Endometrium (tissue), 2 donors: ENCODE measurements around the gene HNRNPA1.
"Not testable (repeated sequence)": the region's sequence is repeated elsewhere in the genome, so short reads cannot be mapped to it uniquely, and the experiment has no call there.

Experiments used
- FAIRE-seq: peaks from 2 replicates; lab custom pipeline; 2012; peaks lifted over from hg19 to GRCh38; lab: Jason Lieb, UNC
- donor health status: control.
- donor health status: control.

HNRNPA1 gene

GRCh38 chr12:54276368-54276767, 4.2 kb upstream of the HNRNPA1 start:
- no peak for FAIRE-seq

- FAIRE-seq: no peak
Observed at GRCh38 chr12:54277823-54278276, 2.7 kb upstream of the HNRNPA1 start.

DNA sequence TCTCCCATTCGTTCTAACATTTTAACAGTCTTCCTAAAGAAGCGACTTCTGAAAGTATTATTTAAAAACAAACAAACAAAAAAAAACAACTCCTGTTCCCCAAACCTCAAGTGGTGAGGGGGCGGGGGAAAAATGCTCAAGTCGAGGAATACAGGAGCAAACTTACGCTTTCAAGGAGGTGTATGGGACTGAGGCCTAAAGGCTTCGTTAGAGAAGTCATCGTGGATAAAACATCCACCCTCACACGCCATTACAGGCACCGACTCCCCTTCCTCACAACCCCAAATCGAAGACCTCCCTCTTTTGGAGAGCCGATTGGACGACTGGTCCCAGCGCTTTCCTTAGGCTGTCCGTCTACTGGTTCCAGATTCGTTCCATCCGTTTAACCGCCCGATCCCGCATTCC, 1.3 kb upstream of the HNRNPA1 start:
- no peak for FAIRE-seq

- peak; percentile 82 for FAIRE-seq
Observed at GRCh38 chr12:54279632-54280467, 676 bp upstream of the HNRNPA1 start, which contains the start of gene CBX5. TSS of gene CBX5 (minus strand) at chr12:54280122. CDS start at chr12:54257650, 22,472 bp downstream.

- FAIRE-seq: not testable (repeated sequence)
Observed at GRCh38 chr12:54281261-54281638, 724 bp downstream of the HNRNPA1 start.

- FAIRE-seq: not testable (repeated sequence)
Observed at GRCh38 chr12:54281694-54282093, 1.2 kb downstream of the HNRNPA1 start.

DNA sequence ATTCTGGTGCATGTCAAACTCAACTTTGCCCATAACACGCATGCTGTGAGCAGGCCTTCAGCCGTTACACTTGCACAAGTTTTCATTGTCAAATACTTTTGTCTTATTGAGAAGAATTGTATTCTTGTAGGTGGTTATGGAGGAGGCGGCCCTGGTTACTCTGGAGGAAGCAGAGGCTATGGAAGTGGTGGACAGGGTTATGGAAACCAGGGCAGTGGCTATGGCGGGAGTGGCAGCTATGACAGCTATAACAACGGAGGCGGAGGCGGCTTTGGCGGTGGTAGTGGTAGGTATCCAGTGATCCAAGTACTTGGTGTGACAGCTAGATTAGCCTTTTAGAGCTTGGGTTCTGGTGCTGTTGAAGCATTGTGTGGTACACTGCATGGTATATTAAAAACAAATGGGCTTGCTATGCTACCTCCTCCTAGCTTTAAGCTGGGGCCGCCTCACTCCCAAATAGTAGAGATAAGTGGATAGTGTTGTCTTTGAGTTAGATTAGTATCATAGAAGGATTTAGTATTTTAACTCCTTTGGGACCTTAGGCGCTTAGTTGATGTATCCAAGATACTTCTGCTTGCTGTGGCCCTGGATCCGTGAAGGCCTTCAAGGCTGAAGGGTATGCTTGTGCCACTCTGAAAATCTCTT, 2.5 kb downstream of the HNRNPA1 start:
- FAIRE-seq: no peak

- FAIRE-seq: not testable (repeated sequence)
Observed at GRCh38 chr12:54284070-54284780, 3.7 kb downstream of the HNRNPA1 start.

DNA sequence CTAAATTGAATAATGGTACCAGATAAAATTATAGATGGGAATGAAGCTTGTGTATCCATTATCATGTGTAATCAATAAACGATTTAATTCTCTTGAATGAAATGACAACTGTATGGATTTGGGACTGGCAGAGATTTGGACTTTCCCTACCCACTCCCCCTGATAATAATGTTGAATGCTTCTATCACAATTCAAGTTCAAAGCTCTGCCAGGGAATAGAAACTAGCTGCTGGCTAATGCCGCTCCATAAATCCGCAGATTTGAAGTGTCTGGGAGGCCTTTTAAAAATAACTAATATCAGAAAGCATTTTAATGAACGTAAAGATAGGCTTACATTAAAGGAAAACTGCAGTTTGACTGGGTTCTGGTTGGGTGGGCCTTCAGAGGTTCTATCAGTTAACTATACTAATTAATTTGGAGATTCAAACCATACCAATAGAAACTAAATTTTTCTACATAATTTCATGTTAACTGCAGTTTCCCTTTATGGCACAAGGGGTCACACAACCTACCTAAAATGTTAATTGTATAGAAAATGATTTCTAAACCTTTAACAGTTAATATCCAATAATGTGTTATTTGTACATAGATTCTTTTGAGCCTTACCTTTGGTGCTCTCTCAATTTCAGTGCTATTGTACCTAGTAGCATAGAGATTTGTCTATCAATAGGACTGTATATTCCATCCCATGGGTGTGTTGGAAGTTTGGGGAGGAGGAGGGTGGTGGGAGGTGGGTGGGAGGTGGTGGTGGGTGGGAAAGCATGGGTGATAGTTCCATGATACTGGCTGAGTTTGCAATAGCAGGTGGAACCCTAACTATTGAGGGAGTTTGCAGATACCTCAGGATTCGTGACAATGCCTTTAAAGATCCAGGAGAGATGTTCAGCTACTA, 4.9 kb downstream of the HNRNPA1 start:
- no peak for FAIRE-seq

- no peak for FAIRE-seq
Observed at GRCh38 chr12:54286042-54287030, 5.8 kb downstream of the HNRNPA1 start.

DNA sequence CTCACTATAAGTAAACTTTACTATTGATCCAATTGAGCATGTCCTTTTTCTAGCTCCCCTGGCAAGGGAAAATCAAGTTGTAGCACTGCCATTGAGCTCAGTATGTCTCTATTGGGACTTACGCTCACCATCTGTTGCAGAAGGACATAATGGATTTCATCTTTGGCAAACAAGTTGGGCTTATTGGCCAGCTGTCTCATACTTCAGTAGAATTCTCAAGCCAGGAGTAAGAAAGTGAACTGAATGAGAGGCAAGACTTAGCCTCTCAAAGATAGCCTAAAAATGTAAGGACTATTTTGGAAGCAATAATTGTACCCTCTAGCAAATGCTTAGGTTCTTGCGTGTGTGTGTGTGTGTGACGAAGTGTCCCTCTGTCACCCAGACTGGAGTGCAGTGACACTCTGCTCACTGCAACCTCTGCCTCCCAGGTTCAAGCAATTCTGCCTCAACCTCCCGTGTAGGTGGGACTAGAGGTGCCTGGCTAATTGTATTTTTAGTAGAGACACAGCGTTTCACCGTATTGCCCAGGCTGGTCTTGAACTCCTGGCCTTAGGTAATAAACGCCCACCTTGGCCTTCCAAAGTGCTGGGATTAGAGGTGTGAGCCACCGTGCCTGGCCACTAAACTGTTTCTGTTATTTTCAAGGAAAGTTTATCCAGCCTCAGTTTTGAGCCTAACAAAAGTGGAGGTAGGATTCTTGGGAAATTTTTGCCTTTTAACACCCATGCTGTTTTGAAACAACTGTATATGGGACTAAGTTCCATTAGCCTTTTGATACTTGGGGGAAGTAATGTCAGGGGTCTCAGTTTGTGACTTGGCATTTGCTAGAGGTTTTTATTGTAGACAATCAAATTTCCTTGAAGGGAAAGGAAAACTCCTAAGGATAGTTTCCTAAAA, 7.0 kb downstream of the HNRNPA1 start:
- FAIRE-seq: no peak

DNA sequence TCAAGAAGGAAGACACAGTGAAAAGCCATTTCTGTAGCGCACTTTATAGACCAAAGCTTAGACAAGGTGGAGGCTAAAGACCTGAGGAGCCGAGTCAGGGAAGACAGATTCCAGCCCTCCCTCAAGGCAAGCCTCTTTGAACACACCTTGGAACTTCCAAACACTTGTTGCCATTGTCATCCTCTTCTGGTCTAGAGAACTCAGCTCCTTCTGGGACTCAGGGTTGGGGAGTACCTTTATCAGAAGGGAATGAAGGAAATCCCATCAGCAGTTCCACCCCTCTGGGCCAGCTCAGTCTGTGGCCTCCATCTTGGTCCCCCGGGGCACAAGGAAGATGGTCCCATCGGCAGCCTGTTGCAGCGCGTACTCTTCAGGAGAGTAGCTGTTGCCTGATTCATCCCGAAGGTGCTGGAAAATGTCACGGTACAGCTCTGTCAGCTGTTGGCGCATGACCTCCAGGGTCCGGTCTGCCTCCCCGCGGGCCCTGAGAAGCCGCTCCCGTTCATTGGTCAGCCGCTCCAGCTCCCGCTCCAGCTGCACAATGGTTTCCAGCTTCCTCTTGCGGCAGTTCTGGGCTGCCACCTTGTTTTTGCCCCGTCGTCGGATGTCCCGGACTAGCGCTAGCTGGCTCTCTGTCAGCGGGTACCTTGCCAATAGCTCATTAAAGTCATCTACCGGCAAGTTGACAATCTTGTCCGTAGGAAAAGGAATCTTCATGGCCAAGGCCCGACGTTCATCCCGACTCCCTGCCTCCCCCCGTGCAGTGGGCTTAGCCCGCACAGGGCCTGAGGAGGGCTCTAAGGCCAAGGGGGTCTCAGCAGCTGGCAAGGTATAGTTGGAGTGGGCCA, 11.8 kb downstream of the HNRNPA1 start:
- FAIRE-seq: no peak

DNA sequence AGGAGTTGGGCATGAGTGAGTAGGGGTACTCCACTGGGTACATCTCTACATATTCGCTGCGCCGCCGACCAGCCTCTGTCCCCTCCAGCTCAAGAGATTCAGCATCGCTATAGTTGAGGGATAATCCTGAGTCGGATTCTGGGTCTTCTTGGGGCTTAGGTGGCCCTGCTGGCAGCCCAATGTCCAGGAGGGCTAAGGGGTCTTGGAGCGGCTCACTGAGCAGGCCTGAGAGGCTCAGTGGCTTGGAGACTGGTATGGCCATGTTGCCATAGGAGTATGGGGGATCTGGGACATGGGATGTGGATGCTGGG, 12.4 kb downstream of the HNRNPA1 start:
- no peak for FAIRE-seq

GRCh38 chr12:54294152-54294952, 13.8 kb downstream of the HNRNPA1 start:
- FAIRE-seq: no peak

DNA sequence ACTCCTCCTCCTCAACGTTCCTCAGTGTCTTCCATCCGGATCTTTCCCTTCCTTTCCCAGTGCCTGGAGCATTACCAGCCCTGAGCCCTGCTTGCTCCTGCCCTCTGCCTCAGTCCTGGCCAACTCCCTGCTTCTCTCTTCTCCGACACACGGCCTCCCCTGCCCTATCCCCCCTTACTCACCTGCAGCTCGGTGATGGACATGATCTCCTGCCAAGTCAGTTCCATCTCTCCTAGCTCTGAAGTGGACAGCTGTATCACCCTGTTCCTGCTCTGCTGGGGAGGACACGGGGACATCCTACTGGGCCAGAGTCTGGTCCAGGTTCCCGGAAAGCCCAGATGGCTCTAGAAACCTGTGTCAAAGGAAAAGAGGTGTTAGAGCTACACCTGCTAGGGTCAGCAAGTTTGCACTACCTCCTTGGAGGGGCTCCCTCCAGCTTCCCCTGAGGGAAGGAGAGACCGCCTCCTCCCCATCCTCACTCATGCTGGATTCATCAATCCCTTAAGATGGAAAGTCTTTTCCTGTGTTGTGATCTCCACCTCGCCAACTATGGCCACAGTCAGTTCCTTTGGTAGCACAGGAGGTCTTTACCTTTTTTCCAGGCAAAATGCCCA, 14.5 kb downstream of the HNRNPA1 start:
- FAIRE-seq: no peak

- no peak for FAIRE-seq
Observed at GRCh38 chr12:54296393-54297099, 16.0 kb downstream of the HNRNPA1 start.

DNA sequence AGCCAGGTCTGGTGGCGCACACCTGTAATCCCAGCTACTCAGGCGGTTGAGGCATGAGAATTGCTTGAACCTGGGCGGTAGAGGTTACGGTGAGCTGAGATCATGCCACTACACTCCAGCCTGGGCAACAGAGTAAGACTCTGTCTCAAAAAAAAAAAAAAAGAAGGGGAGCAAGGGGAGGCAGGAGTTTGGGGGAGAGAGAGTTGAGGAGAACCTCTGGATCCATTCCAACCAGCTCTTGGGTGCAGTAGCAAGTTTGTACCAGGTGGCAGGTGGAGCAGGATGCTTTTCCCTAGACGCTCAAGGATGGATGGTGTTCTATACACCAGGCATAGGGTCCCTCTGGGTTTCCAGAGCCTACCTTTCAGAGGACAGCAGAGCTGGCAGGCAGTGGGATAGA, 18.4 kb downstream of the HNRNPA1 start:
- no peak for FAIRE-seq
